NOMO-1 (cell line): ENCODE results near the gene NEK7.

Experiments used
- DNase-seq, 2 experiments: peaks; one replicate each; lab custom pipeline; 2025; ENCODE audit not compliant: unreplicated experiment in 2 of 2; lab: John Stamatoyannopoulos, UW

NEK7 gene

GRCh38 chr1:198141668-198142351 lies 15.0 kb upstream of the NEK7 start:
- no peak for DNase-seq

GRCh38 chr1:198143797-198144196 lies 13.0 kb upstream of the NEK7 start:
- DNase-seq: no peak

GRCh38 chr1:198147216-198147615 lies 9.6 kb upstream of the NEK7 start:
- DNase-seq: no peak

- DNase-seq: no peak
Measured at GRCh38 chr1:198150369-198150768, 6.4 kb upstream of the NEK7 start.

GRCh38 chr1:198151688-198152087 lies 5.1 kb upstream of the NEK7 start:
- no peak for DNase-seq

GRCh38 chr1:198153103-198153502 lies 3.7 kb upstream of the NEK7 start:
- no peak for DNase-seq

GRCh38 chr1:198153804-198154203 lies 3.0 kb upstream of the NEK7 start:
- no peak for DNase-seq

- no peak for DNase-seq
Measured at GRCh38 chr1:198155253-198155652, 1.5 kb upstream of the NEK7 start.

GRCh38 chr1:198156111-198156744 lies 570 bp upstream of the NEK7 start:
- peak; percentile 77 for DNase-seq

GRCh38 chr1:198157241-198157846 lies 546 bp downstream of the NEK7 start:
- peak; percentile 78 to 84 for DNase-seq

GRCh38 chr1:198157847-198158725 lies 1.3 kb downstream of the NEK7 start:
- DNase-seq: peak; percentile 18 to 53

- peak; percentile 80 to 84 for DNase-seq
Measured at GRCh38 chr1:198158735-198159589, 2.2 kb downstream of the NEK7 start.

- no peak for DNase-seq
Measured at GRCh38 chr1:198160222-198160621, 3.4 kb downstream of the NEK7 start.

GRCh38 chr1:198160946-198161614 lies 4.3 kb downstream of the NEK7 start:
- DNase-seq: no peak

- DNase-seq: no peak
Measured at GRCh38 chr1:198161718-198162090, 4.9 kb downstream of the NEK7 start.

GRCh38 chr1:198162091-198162767 lies 5.4 kb downstream of the NEK7 start:
- peak; percentile 70 to 89 for DNase-seq

- no peak for DNase-seq
Measured at GRCh38 chr1:198165927-198166647, 9.3 kb downstream of the NEK7 start.

- DNase-seq: no peak
Measured at GRCh38 chr1:198166900-198167299, 10.1 kb downstream of the NEK7 start.
